AG04450 (cell line): ENCODE measurements around the gene GP1BA. TPM values are rescaled to one million over a fixed set of nuclear protein-coding genes. Genes with fewer than 3 reads are reported as not detected.

Source experiments
- CTCF ChIA-PET: fragments of 300-600, 350-600 bp; formaldehyde crosslinking; extraction: SDS; loops from one replicate; lab custom pipeline; 2022; ENCODE audit warnings: antibody characterized with exemption, inconsistent platforms; lab: Charles Lee
- POLR2A ChIA-PET: fragments of 350-600 bp; formaldehyde crosslinking; extraction: SDS; loops from one replicate; lab custom pipeline; 2021; ENCODE audit warnings: antibody characterized with exemption, inconsistent platforms; lab: Yijun Ruan, JAX
- DNase-seq: peaks from one replicate; pipeline ENCODE4 v3.0.0-alpha.2; 2011; ENCODE audit warnings: low read depth, low spot score
- H3K27ac ChIP-seq: one replicate; pipeline ENCODE4 v1.5.1; 2012; ENCODE audit warnings: low read depth, low read length, control low read depth
- H3K27me3 ChIP-seq: one replicate; pipeline ENCODE4 v1.6.0; 2012; ENCODE audit warnings: low read length; ENCODE audit not compliant: control insufficient read depth, insufficient read depth
- H3K4me3 ChIP-seq: 2 replicates; pipeline ENCODE4 v1.5.1; 2011; ENCODE audit warnings: mild to moderate bottlenecking, low read depth, low read length, control low read depth
- H3K9me3 ChIP-seq: 2 replicates; pipeline ENCODE4 v1.5.1; 2012; ENCODE audit warnings: low read length; ENCODE audit not compliant: control insufficient read depth, insufficient read depth
- polyA minus RNA-seq: library from RNA; depleted of rRNA, polyadenylated mRNA; stranded (reverse); fragments of >200 nt; gene quantifications from 2 replicates; pipeline ENCODE4 v1.2.3, GENCODE V29; 2011; rRNA and poly(A)+ RNA removed
- polyA plus RNA-seq: library from polyadenylated mRNA; depleted of rRNA; stranded (reverse); fragments of >200 nt; gene quantifications from 2 replicates; pipeline ENCODE4 v1.2.3, GENCODE V29; 2011; rRNA removed
- TF ChIP-seq, protein P1 (sequence below): IDR thresholded peaks from 2 replicates; pipeline ENCODE4 v1.5.1; 2011; ENCODE audit warnings: low read depth, low read length, control low read depth, inconsistent platforms

Gene GP1BA
- polyA plus RNA-seq (not detected in 2 replicates), polyA minus RNA-seq (not detected in 2 replicates)

DNA sequence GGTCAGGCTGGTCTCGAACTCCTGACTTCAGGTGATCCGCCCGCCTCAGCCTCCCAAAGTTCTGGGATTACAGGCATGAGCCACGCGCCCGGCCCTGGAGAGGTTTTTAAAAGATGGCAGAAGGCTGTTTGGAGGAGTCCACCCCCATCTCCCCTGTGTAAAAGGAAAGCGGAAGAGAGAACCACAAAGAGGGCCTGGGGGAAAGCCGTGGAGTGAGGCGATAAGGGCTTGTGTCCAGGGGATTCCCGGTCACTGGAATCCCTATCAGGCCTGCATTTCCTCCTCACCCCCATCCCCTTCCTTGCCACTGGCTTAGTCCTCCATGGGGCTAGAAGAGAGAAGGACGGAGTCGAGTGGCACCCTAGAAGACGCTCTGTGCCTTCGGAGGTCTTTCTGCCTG is at the start of gene GP1BA:
GP1BA (plus strand) TSS at position 315 of the 400 bp plus-strand sequence. CDS start 328 bp downstream, outside the sequence.
- POLR2A ChIA-PET, result interaction anchor here (1.2 kb wide), 1 partner anchor 36 kb away, joined by 3 read pairs; the partner anchor contains the start of gene SPAG7
- Histone ChIP-seq H3K27me3 (no peaks in the 10 kb centered on the region), H3K27ac (no peak within 1 kb of the TSS), H3K9me3 (no peaks in the 10 kb centered on the region), H3K4me3 (no peak within 1 kb of the TSS)
- TF ChIP-seq, protein P1, sequence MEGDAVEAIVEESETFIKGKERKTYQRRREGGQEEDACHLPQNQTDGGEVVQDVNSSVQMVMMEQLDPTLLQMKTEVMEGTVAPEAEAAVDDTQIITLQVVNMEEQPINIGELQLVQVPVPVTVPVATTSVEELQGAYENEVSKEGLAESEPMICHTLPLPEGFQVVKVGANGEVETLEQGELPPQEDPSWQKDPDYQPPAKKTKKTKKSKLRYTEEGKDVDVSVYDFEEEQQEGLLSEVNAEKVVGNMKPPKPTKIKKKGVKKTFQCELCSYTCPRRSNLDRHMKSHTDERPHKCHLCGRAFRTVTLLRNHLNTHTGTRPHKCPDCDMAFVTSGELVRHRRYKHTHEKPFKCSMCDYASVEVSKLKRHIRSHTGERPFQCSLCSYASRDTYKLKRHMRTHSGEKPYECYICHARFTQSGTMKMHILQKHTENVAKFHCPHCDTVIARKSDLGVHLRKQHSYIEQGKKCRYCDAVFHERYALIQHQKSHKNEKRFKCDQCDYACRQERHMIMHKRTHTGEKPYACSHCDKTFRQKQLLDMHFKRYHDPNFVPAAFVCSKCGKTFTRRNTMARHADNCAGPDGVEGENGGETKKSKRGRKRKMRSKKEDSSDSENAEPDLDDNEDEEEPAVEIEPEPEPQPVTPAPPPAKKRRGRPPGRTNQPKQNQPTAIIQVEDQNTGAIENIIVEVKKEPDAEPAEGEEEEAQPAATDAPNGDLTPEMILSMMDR, result no peak
- no peak for DNase-seq
- CTCF ChIA-PET, result no interaction called here

DNA sequence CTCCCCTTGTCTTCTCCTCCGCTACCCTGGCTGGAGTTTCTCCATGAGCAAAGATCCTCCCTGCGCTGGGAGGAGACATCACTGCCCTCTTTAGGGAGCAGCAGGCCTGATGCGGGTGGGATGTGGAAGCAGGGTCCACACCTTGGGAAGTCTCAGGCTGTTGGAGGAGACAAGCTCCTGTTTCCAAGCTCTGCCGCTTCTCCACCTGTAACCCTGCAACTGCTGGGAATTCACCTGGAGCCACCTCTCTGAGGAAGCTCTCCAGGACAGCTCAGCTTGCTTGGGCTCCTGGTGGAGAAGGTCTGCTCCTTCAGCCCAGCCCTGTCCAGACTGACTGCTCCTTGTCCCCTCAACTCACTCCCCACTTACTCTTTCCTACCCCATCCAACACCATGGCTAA is 47.6 kb upstream of the GP1BA start:
- POLR2A ChIA-PET, result interaction anchor here (0.9 kb wide), 1 partner anchor 27 kb away, joined by 8 read pairs; no protein-coding TSS in a partner anchor
- no peaks in the 10 kb centered on the region for H3K27me3 ChIP-seq
- H3K4me3 ChIP-seq, result no peak overlapping the region
- TF ChIP-seq, protein P1, result no peak
- CTCF ChIA-PET, result interaction anchor here (0.8 to 1.1 kb wide), 3 partner anchors 14 to 94 kb away, joined by 3 to 4 read pairs (median 4); no protein-coding TSS in a partner anchor
- DNase-seq, result no peak
- H3K9me3 ChIP-seq, result no peaks in the 10 kb centered on the region
- H3K27ac ChIP-seq, result no peak overlapping the region

DNA sequence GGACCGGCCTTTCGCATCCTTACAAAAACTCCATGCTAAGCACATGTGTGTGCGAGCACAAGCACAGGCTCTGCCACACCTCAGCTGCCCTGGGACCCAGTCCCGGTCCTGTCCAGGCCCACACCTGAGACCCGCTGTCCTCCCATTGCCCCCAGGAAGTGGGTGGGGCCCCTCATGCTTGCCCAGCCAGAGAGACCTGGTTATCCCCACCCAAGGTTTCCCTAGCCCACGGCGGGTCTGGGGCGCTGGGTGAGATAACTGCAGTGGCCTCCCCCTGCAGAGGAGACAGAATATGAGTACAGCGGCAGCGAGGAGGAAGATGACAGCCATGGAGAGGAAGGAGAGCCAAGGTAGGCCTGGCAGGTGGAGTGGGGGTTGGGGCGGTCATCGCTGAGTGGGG is 45.2 kb upstream of the GP1BA start:
- no peaks in the 10 kb centered on the region for H3K9me3 ChIP-seq
- ChIA-PET CTCF (no interaction called here), POLR2A (no interaction called here)
- H3K27ac ChIP-seq, result no peak overlapping the region
- no peak for DNase-seq
- H3K4me3 ChIP-seq, result no peak overlapping the region
- TF ChIP-seq, protein P1, result no peak
- H3K27me3 ChIP-seq, result no peaks in the 10 kb centered on the region

GRCh38 chr17:4887581-4887980 is 44.5 kb upstream of the GP1BA start:
- H3K27ac ChIP-seq, result no peak overlapping the region
- ChIA-PET CTCF (interaction anchor here (1.3 to 5.1 kb wide), 2 partner anchors 99 to 177 kb away, joined by 3 to 46 read pairs; partner anchors contain the start of genes ARRB2, GLTPD2 and VMO1), POLR2A (interaction anchor here (0.6 kb wide), 1 partner anchor 30 kb away, joined by 3 read pairs; no protein-coding TSS in a partner anchor)
- DNase-seq, result no peak
- TF ChIP-seq, protein P1, result no peak
- no peak overlapping the region for H3K4me3 ChIP-seq
- no peaks in the 10 kb centered on the region; the same call in 1 of the 2 replicates for H3K9me3 ChIP-seq
- H3K27me3 ChIP-seq, result no peaks in the 10 kb centered on the region
